Fibroblast of villous mesenchyme (primary cell): ENCODE measurements around the gene SMG9. TPM values are rescaled to one million over a fixed set of nuclear protein-coding genes. Genes with fewer than 3 reads are reported as not detected.
A peak's percentile ranks its signal among the peaks of the same experiment; 100 is the strongest.

Experiments
- DNase-seq: peaks from one replicate; pipeline ENCODE4 v3.0.0-alpha.2; 2010; ENCODE audit warnings: low read depth
- H3K4me3 ChIP-seq: 2 replicates; pipeline ENCODE4 v1.5.1; 2011; ENCODE audit warnings: low read depth, mild to moderate bottlenecking, low read length
- total RNA-seq: library from RNA; depleted of rRNA; stranded (reverse); fragments of >200 nt; gene quantifications from 2 replicates; pipeline ENCODE4 v1.2.3, GENCODE V29; 2012
- TF ChIP-seq, protein P1 (sequence below): IDR thresholded peaks from 2 replicates; pipeline ENCODE4 v1.5.1; 2012; ENCODE audit warnings: low read depth, mild to moderate bottlenecking, low read length; ENCODE audit not compliant: insufficient read depth

The SMG9 gene
- total RNA-seq, 1 donor: 13.0 TPM

DNA sequence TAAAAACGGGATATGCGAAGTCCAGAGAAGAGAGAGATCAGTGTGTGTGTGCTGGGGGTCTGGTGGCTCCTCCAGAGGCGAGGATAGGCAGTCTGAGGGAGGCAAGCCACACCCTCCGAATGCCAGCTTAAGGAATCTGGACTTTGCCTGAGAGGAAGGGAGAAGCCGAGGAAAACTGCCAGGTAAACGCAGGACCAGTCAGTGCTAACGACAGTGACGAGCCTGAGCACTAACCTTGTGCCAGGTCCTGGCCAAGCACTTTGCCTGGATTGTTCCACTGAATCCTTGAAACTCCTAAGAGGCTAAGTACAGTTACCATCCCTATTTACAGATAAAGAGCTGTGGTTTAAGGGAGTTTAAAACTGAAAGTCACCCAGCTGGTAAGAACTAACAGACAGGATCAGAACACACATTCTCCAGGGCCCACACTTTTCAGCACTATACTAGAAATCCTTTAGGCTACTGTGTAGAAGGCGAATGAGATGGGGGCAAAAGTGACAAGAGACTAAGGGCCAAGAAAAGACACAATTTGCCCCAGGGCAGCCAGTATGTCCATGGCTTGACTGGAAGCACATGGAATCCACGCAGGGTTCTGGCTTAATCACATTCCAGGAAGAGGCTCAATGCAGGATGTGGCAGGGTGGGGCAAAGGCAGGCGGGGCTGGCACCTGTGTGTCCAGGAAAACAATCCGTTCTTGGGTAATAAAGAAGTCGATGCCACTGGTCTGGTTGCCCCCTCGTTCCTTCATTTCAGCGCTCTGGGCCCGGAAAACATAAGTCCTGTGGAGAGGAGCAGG, 15.1 kb downstream of the SMG9 start:
- H3K4me3 ChIP-seq: no peak overlapping the region
- DNase-seq: no peak
- TF ChIP-seq, protein P1, sequence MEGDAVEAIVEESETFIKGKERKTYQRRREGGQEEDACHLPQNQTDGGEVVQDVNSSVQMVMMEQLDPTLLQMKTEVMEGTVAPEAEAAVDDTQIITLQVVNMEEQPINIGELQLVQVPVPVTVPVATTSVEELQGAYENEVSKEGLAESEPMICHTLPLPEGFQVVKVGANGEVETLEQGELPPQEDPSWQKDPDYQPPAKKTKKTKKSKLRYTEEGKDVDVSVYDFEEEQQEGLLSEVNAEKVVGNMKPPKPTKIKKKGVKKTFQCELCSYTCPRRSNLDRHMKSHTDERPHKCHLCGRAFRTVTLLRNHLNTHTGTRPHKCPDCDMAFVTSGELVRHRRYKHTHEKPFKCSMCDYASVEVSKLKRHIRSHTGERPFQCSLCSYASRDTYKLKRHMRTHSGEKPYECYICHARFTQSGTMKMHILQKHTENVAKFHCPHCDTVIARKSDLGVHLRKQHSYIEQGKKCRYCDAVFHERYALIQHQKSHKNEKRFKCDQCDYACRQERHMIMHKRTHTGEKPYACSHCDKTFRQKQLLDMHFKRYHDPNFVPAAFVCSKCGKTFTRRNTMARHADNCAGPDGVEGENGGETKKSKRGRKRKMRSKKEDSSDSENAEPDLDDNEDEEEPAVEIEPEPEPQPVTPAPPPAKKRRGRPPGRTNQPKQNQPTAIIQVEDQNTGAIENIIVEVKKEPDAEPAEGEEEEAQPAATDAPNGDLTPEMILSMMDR: no peak

DNA sequence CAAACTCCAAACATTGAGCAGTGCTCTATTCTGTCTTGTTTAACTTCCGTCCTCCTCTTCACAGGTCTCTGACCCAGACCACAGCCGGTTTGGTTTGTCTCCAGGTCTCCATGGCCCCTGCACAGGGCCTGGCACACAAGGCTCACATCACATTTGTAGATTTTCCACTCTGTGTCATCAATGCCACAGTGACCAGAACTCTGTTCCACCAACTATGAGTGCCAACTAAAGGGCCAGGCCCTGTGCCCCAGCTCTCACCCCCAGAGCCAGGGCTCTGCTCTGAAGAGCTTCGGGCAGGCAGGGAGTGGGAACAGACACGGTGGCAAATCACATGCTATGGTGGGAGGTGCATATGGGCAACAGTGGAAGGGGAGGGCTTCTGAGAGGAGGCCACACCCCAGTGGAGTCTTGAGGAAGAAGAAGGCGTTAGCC, 16.0 kb downstream of the SMG9 start:
- peak; percentile 26 for DNase-seq
- TF ChIP-seq, protein P1: no peak
- H3K4me3 ChIP-seq: no peak overlapping the region

DNA sequence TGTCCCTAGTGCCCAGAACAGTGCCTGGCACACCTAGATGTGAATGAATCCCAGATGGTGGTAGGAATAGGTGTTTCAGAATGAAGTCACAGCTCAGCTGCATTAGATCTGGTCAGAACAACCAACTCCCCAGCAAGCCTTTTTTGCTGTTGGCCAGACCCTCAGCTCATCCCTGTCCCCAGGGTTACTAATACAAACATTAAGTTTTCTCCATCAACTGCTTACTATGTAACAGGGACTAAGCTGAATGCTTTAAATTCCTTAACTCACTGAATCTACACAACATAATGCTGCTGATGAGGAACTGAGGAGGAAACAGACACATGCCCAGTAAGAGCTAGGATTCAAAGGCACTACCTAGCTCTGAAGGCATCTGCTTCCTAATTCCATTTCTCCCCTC, 18.8 kb downstream of the SMG9 start:
- no peak overlapping the region for H3K4me3 ChIP-seq
- no peak for DNase-seq
- TF ChIP-seq, protein P1: no peak

DNA sequence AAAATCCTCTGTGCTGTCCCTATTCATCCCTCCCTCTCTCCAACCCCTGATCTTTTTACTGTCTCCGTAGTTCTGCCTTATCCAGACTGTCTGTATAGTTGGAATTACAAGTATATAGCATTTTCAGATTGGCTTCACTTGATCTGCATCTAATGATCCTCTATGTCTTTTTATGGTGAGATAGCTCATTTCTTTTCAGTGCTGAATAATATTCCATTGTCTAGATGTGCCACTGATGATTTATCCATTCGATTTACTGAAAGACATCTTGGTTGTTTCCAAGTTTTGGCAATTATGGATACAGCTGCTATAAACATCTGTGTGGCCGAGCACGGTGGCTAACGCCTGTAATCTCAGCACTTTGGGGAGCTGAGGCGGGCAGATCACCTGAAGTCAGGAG, 19.7 kb downstream of the SMG9 start:
- no peak overlapping the region for H3K4me3 ChIP-seq
- TF ChIP-seq, protein P1: no peak
- DNase-seq: no peak

DNA sequence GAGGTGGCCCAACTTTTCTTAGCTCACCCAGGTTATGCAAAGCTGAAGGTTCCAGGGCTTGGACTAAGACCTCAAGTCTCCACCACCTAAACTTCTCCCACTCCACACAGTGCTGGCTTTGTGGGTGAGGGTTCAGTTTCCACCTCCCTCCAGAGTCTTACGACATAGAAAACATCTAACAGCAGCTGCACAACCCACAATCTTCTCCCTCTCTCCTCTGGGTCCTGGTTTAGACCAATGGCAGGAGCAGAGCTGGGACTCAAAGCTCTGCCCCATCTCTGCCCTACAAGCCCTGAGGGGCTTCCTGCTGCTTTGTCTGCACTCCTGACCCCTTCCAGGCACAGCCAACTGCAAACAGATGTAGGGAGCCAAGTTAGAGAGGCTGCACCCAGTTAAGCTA, 22.9 kb downstream of the SMG9 start:
- no peak overlapping the region for H3K4me3 ChIP-seq
- TF ChIP-seq, protein P1: no peak
- peak; percentile 13 for DNase-seq

DNA sequence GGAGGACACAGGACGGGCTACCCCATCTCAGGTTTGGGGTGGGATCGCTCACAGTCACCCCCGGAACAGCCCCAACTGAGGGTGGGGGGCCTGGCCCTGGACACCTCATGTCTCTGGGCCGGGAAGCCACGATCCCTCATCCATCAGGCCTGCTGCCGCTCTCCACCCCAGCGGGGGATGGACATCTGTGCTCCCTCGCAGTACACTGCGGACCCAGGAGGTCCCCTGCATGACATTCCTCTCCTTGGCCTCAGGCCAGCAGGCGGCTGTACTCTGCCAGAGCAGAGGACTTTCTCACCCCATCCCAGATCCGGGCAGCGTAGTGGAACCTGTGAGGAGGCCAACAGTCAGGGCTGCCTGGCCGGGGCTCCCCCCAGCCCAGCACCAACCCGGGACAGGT, 23.4 kb downstream of the SMG9 start:
- no peak overlapping the region for H3K4me3 ChIP-seq
- TF ChIP-seq, protein P1: no peak
- DNase-seq: no peak

DNA sequence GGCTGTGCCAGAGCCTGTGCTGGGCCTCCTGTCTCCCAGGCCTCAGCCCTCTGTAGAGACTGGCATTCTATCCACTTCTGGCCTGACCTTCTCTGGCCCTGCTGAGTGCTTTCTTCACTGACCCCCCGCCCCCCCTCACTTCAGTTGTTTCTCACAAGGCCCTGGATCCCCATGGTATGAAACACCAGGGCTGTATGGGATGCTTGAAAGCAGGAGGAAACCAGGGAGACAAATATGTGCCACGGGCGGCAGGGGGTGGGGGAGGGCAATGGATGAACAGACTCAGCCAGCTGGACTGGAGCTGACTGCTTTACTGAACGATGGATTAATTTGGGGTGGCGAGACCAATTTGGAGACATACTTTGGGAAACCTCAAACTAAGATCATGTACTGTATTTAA, 24.8 kb downstream of the SMG9 start:
- TF ChIP-seq, protein P1: no peak
- no peak for DNase-seq
- no peak overlapping the region for H3K4me3 ChIP-seq
